GM23248 (cell line): ENCODE results near the gene ADGRG1. TPM values are rescaled to one million over a fixed set of nuclear protein-coding genes. Genes with fewer than 3 reads are reported as not detected.

Source experiments
- DNase-seq: peaks from one replicate; pipeline ENCODE4 v3.0.0-alpha.2; 2015
- H2AFZ ChIP-seq: fragments of 200-600 bp; sonication (generic); 2 replicates; pipeline ENCODE4 v1.6.1; 2016; ENCODE audit warnings: antibody characterized with exemption
- H3F3A ChIP-seq: fragments of 200-600 bp; sonication (generic); 2 replicates; pipeline ENCODE4 v1.6.1; 2016; ENCODE audit warnings: mild to moderate bottlenecking, antibody characterized with exemption, mixed run types; ENCODE audit not compliant: insufficient read depth
- H3K27ac ChIP-seq: fragments of 200-600 bp; sonication (generic); 2 replicates; pipeline ENCODE4 v1.5.1; 2016; ENCODE audit warnings: mild to moderate bottlenecking
- H3K27me3 ChIP-seq: fragments of 200-600 bp; sonication (generic); replicated peaks from 2 replicates; pipeline ENCODE4 v1.6.1; 2016; ENCODE audit warnings: mild to moderate bottlenecking; ENCODE audit not compliant: insufficient read depth
- H3K36me3 ChIP-seq: fragments of 200-600 bp; sonication (generic); 2 replicates; pipeline ENCODE4 v1.6.1; 2016; ENCODE audit warnings: low read depth, mild to moderate bottlenecking
- H3K4me1 ChIP-seq: fragments of 200-600 bp; sonication (generic); 2 replicates; pipeline ENCODE4 v1.6.1; 2016; ENCODE audit warnings: mild to moderate bottlenecking; ENCODE audit not compliant: insufficient read depth
- H3K4me2 ChIP-seq: fragments of 200-600 bp; sonication (generic); one replicate; pipeline ENCODE4 v1.6.1; 2016; ENCODE audit warnings: mild to moderate bottlenecking; ENCODE audit not compliant: unreplicated experiment
- H3K4me3 ChIP-seq: fragments of 200-600 bp; sonication (generic); 2 replicates; pipeline ENCODE4 v1.5.1; 2016; ENCODE audit warnings: mild to moderate bottlenecking
- H3K79me2 ChIP-seq: fragments of 200-600 bp; sonication (generic); 2 replicates; pipeline ENCODE4 v1.6.1; 2016; ENCODE audit warnings: mild to moderate bottlenecking; ENCODE audit not compliant: insufficient read depth
- H3K9ac ChIP-seq: fragments of 200-600 bp; sonication (generic); 2 replicates; pipeline ENCODE4 v1.6.1; 2016; ENCODE audit warnings: mild to moderate bottlenecking
- H3K9me2 ChIP-seq: fragments of 200-600 bp; sonication (generic); 2 replicates; pipeline ENCODE4 v1.6.1; 2016; ENCODE audit warnings: mixed run types, mild to moderate bottlenecking, moderate library complexity; ENCODE audit not compliant: insufficient read depth
- H3K9me3 ChIP-seq: fragments of 200-600 bp; sonication (generic); one replicate; pipeline ENCODE4 v1.6.1; 2017; ENCODE audit warnings: low read depth
- H4K20me1 ChIP-seq: fragments of 200-600 bp; sonication (generic); 2 replicates; pipeline ENCODE4 v1.6.0; 2016; ENCODE audit not compliant: insufficient read depth
- EZH2 ChIP-seq: fragments of 200-600 bp; sonication (generic); IDR thresholded peaks from 2 replicates; pipeline ENCODE4 v1.6.1; 2018; ENCODE audit warnings: antibody characterized with exemption, mild to moderate bottlenecking; ENCODE audit not compliant: insufficient read depth, poor library complexity, severe bottlenecking
- EZH2phosphoT487 ChIP-seq: fragments of 200-600 bp; sonication (generic); IDR thresholded peaks from 2 replicates; pipeline ENCODE4 v1.6.1; 2018; ENCODE audit warnings: antibody characterized with exemption, moderate library complexity, mild to moderate bottlenecking, low read depth; ENCODE audit not compliant: insufficient read depth
- WGBS, 2 experiments: methylation state at CpG; one replicate each; pipeline ENCODE4 v1.1.6; 2015 to 2017; ENCODE audit warnings: low lambda C conversion rate in 2 of 2, low coverage in 1 of 2; ENCODE audit errors: missing lambda C conversion rate in 2 of 2; 5-methylcytosine and 5-hydroxymethylcytosine counted together
- in situ Hi-C: fragments of 300-500 bp; cut with MboI; formaldehyde crosslinking; loops from 2 replicates; pipeline ENCODE4 v1.15.0; 2020
- polyA plus RNA-seq: library from polyadenylated mRNA; unstranded; fragments of >200 nt; fragmentation: Nextera tagmentation; extraction: Ambion mirVana; gene quantifications from 2 replicates; pipeline ENCODE4 v1.2.1, GENCODE V29; 2016
- total RNA-seq: library from RNA; depleted of rRNA; stranded (reverse); fragments of >200 nt; shearing (Covaris generic); gene quantifications from 2 replicates; pipeline ENCODE4 v1.2.3, GENCODE V29; 2014

Gene ADGRG1
- total and polyA plus RNA-seq, 2 experiments from 2014 or later = 0.54 to 0.58 TPM

GRCh38 chr16:57640185-57640584, 11.8 kb downstream of the ADGRG1 start:
- H3K9me2 ChIP-seq = no peaks in the 10 kb centered on the region
- no peaks in the 10 kb centered on the region for H3F3A ChIP-seq
- no peaks in the 10 kb centered on the region for H3K27me3 ChIP-seq
- in situ Hi-C loops = no loop called here
- TF ChIP-seq EZH2 = no peak
- no peak for TF ChIP-seq EZH2phosphoT487
- DNase-seq = no peak
- 92 to 96% methylated on average over 9 of the region's 9 CpGs for WGBS, 2 experiments
- H3K4me2 ChIP-seq = no peak overlapping the region
- no peak overlapping the region for H3K27ac ChIP-seq
- H3K9ac ChIP-seq = no peak overlapping the region
- no peak overlapping the region for H3K4me3 ChIP-seq
- H3K9me3 ChIP-seq = no peaks in the 10 kb centered on the region
- peaks cover 12% of the 10 kb centered on the region for H3K4me1 ChIP-seq
- H3K79me2 ChIP-seq = no peaks in the 10 kb centered on the region
- no peaks in the 10 kb centered on the region for H4K20me1 ChIP-seq
- no peaks in the 10 kb centered on the region for H3K36me3 ChIP-seq
- H2AFZ ChIP-seq = no peak overlapping the region

- no peak for TF ChIP-seq EZH2
- TF ChIP-seq EZH2phosphoT487 = no peak
- no peaks in the 10 kb centered on the region for H4K20me1 ChIP-seq
- no peaks in the 10 kb centered on the region for H3K9me2 ChIP-seq
- H3K27me3 ChIP-seq = no peaks in the 10 kb centered on the region
- DNase-seq = no peak
- no peak overlapping the region for H2AFZ ChIP-seq
- H3K9ac ChIP-seq = no peak overlapping the region
- H3K27ac ChIP-seq = no peak overlapping the region
- H3K4me1 ChIP-seq = peaks cover 13% of the 10 kb centered on the region
- H3K4me3 ChIP-seq = no peak overlapping the region
- WGBS, 2 experiments = 86 to 89% methylated on average over 7 to 8 of the region's 8 CpGs
- H3K36me3 ChIP-seq = no peaks in the 10 kb centered on the region
- H3F3A ChIP-seq = no peaks in the 10 kb centered on the region
- in situ Hi-C loops = no loop called here
- no peaks in the 10 kb centered on the region for H3K9me3 ChIP-seq
- H3K79me2 ChIP-seq = no peaks in the 10 kb centered on the region
- H3K4me2 ChIP-seq = no peak overlapping the region
Measured at GRCh38 chr16:57640612-57641011, 12.2 kb downstream of the ADGRG1 start.

GRCh38 chr16:57642160-57643135, 14.0 kb downstream of the ADGRG1 start:
- H2AFZ ChIP-seq = no peak overlapping the region
- no peaks in the 10 kb centered on the region for H3F3A ChIP-seq
- H3K4me2 ChIP-seq = no peak overlapping the region
- peak; percentile 51 for DNase-seq
- no peaks in the 10 kb centered on the region for H3K27me3 ChIP-seq
- H3K9me3 ChIP-seq = no peaks in the 10 kb centered on the region
- peaks cover 26% of the 10 kb centered on the region for H3K4me1 ChIP-seq
- no peak overlapping the region for H3K4me3 ChIP-seq
- H3K36me3 ChIP-seq = no peaks in the 10 kb centered on the region
- H3K27ac ChIP-seq = peak overlapping the region; percentile 65
- no peaks in the 10 kb centered on the region for H4K20me1 ChIP-seq
- no peaks in the 10 kb centered on the region for H3K9me2 ChIP-seq
- 67 to 69% methylated on average over 11 of the region's 11 CpGs for WGBS, 2 experiments
- no peaks in the 10 kb centered on the region for H3K79me2 ChIP-seq
- in situ Hi-C loops = no loop called here
- TF ChIP-seq EZH2 (no peak), EZH2phosphoT487 (no peak)
- peak overlapping the region; percentile 54 for H3K9ac ChIP-seq

DNA sequence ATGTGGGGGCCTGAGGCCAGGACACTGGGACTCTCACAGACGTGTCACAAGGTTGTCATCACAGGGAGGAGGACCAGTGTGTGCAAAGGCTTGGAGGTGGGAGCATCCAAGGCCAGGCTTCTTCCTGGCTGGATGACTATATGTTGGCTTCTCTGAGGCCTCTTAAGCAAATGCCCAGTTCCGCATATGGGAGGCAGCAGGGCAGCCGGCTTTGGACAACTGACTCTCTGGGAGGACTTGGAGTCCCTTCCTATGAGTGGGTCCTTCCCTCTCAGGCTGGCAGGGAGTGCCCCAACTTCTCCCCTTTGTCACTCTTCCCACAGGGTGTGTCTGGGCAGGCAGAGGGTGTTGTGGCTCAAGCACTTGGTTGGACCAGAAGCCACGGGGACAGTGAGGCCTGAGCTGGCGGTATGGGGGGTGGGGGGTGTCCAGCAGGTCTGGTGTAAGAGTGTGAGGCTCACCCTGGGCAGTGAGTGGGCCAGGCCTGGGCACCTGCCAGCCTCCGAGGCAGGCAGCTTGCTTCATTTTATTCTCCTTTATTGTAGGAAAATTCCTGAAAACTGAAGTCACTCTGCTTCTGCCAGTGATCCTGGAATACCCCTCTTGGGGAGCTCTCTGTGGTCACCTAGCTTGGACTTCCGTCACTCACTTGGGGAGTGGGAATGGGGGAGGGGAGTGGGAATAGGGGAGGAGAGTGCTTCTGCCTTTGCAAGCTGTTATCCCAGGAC, 14.9 kb downstream of the ADGRG1 start:
- H2AFZ ChIP-seq = no peak overlapping the region
- no peak overlapping the region for H3K4me2 ChIP-seq
- H3K36me3 ChIP-seq = no peaks in the 10 kb centered on the region
- no peaks in the 10 kb centered on the region for H3K79me2 ChIP-seq
- no peaks in the 10 kb centered on the region for H4K20me1 ChIP-seq
- H3K27ac ChIP-seq = peak overlapping the region; percentile 65
- H3K4me3 ChIP-seq = no peak overlapping the region
- H3K27me3 ChIP-seq = no peaks in the 10 kb centered on the region
- peak; percentile 82 for DNase-seq
- in situ Hi-C loops = no loop called here
- H3K9me3 ChIP-seq = no peaks in the 10 kb centered on the region
- H3K9me2 ChIP-seq = no peaks in the 10 kb centered on the region
- peaks cover 26% of the 10 kb centered on the region for H3K4me1 ChIP-seq
- no peaks in the 10 kb centered on the region for H3F3A ChIP-seq
- 8 to 12% methylated on average over 7 of the region's 7 CpGs for WGBS, 2 experiments
- peak overlapping the region; percentile 54 for H3K9ac ChIP-seq
- TF ChIP-seq EZH2 = no peak
- no peak for TF ChIP-seq EZH2phosphoT487
